LoVo (cell line): Measurements from ENCODE around the gene RNF166.

Experiments
- DNase-seq: peaks from one replicate; pipeline ENCODE4 v3.0.0-alpha.2; 2016; ENCODE audit warnings: low spot score

RNF166 gene

GRCh38 chr16:88692861-88693260 lies 13.3 kb downstream of the RNF166 start:
- no peak for DNase-seq

- no peak for DNase-seq
Measured at GRCh38 chr16:88691924-88692560, 14.2 kb downstream of the RNF166 start.

- DNase-seq: no peak
Measured at GRCh38 chr16:88691129-88691813, 14.9 kb downstream of the RNF166 start.

GRCh38 chr16:88690341-88691128 lies 15.7 kb downstream of the RNF166 start:
- no peak for DNase-seq

- peak; percentile 80 for DNase-seq
Measured at GRCh38 chr16:88688013-88688778, 18.0 kb downstream of the RNF166 start.

- DNase-seq: no peak
Measured at GRCh38 chr16:88687676-88688012, 18.6 kb downstream of the RNF166 start.

- no peak for DNase-seq
Measured at GRCh38 chr16:88687254-88687576, 19.0 kb downstream of the RNF166 start.

- peak; percentile 79 for DNase-seq
Measured at GRCh38 chr16:88686439-88687253, 19.6 kb downstream of the RNF166 start, which contains the start of gene SNAI3. Gene SNAI3 (minus strand): TSS chr16:88686507. CDS start chr16:88686406, 101 bp downstream.

GRCh38 chr16:88686062-88686438 lies 20.2 kb downstream of the RNF166 start:
- DNase-seq: peak; percentile 42

- DNase-seq: no peak
Measured at GRCh38 chr16:88685156-88686061, 20.8 kb downstream of the RNF166 start.

- no peak for DNase-seq
Measured at GRCh38 chr16:88684569-88685155, 21.5 kb downstream of the RNF166 start.

- no peak for DNase-seq
Measured at GRCh38 chr16:88681709-88682451, 24.3 kb downstream of the RNF166 start.

- no peak for DNase-seq
Measured at GRCh38 chr16:88681084-88681680, 25.0 kb downstream of the RNF166 start.

GRCh38 chr16:88680554-88681083 lies 25.6 kb downstream of the RNF166 start:
- no peak for DNase-seq

- no peak for DNase-seq
Measured at GRCh38 chr16:88678224-88678979, 27.8 kb downstream of the RNF166 start.

GRCh38 chr16:88677721-88678120 lies 28.5 kb downstream of the RNF166 start:
- no peak for DNase-seq

GRCh38 chr16:88676502-88677242 lies 29.5 kb downstream of the RNF166 start:
- no peak for DNase-seq
